ENCODE results near the gene FSCN2. TPM values are rescaled to one million over a fixed set of nuclear protein-coding genes. Genes with fewer than 3 reads are reported as not detected.

Gene FSCN2
- total and polyA plus RNA-seq, 10 of the 15 experiments (the other 5 are each of a cell fraction or from before 2014, with no cell fraction given): 0.12 to 2.1 (median 0.65) TPM; not detected in 3

- 16% methylated on average over 10 of the region's 10 CpGs for WGBS (ENCODE audit: insufficient coverage, insufficient replicate concordance, low lambda C conversion rate, missing lambda C conversion rate)
- BruUV-seq (replicated peaks): no TSS peak
- Histone ChIP-seq H3K9ac (ENCODE audit: control insufficient read depth, insufficient read depth, low read length) (peak overlapping the region; percentile 85; the same call in 1 of the 2 replicates), H3K4me2 (ENCODE audit: control insufficient read depth, insufficient read depth) (peak overlapping the region; percentile 85), H3K79me2 (ENCODE audit: control insufficient read depth, insufficient read depth, low read length) (peaks cover 47% of the 10 kb centered on the region), H3K27me3 (replicated peaks in 1 of 2; ENCODE audit: control insufficient read depth in 2 of 2, insufficient read depth in 2 of 2, low read length in 1 of 2) (no peaks in the 10 kb centered on the region), H3K36me3 (ENCODE audit: control insufficient read depth in 2 of 2, insufficient read depth in 2 of 2, low read length in 1 of 2) (peaks cover 18 to 29% of the 10 kb centered on the region in 2 experiments), H3K4me1 (ENCODE audit: control insufficient read depth, insufficient read depth, low read length) (no peaks in the 10 kb centered on the region), H3K9me3 (replicated peaks; ENCODE audit: control insufficient read depth, insufficient read depth, low read length) (no peaks in the 10 kb centered on the region; the same call in 2 of the 3 replicates), H4K20me1 (ENCODE audit: control insufficient read depth, insufficient read depth) (peaks cover 11% of the 10 kb centered on the region), H2AFZ (ENCODE audit: control insufficient read depth, low read depth, low read length) (no peak overlapping the region), H3K27ac (ENCODE audit: control insufficient read depth, insufficient read depth) (no peak overlapping the region), H3K4me3 (peak overlapping the region; percentile 95)
- in situ Hi-C loops (cut with MboI): no loop called here
- ChIA-PET SMC1A (ENCODE audit: uncharacterized antibody, unreplicated experiment) (interaction anchor here (2.2 kb wide), 1 partner anchor 25 kb away, joined by 9 read pairs; no protein-coding TSS in a partner anchor), CTCF (interaction anchor here (0.7 to 1.7 kb wide), 5 partner anchors 9 to 217 kb away, joined by 3 to 8 read pairs (median 4); no protein-coding TSS in a partner anchor), POLR2A (interaction anchor here (0.6 to 2.4 kb wide), 4 partner anchors 8 to 157 kb away, joined by 3 to 16 read pairs (median 4); partner anchors contain the start of genes CCDC137 and OXLD1), RAD21 (ENCODE audit: unreplicated experiment) (interaction anchor here (0.8 to 1.3 kb wide), 2 partner anchors 11 to 25 kb away, joined by 3 to 4 read pairs; no protein-coding TSS in a partner anchor)
- ATAC-seq (peak; percentile 1; the same call in 1 of the 3 replicates), FAIRE-seq (peak; percentile 83), DNase-seq (ENCODE audit: low read depth, low spot score) (no peak)
- TF ChIP-seq SRF (IDR thresholded peaks at IDR 0.05; ENCODE audit: low read depth in 2 of 2, low read length in 2 of 2): no peak
- peak; percentile 16; the same call in 1 of the 2 replicates for TF ChIP-seq TCF12 (IDR thresholded peaks at IDR 0.05; ENCODE audit: low read depth, low read length)
- TF ChIP-seq, protein P1, sequence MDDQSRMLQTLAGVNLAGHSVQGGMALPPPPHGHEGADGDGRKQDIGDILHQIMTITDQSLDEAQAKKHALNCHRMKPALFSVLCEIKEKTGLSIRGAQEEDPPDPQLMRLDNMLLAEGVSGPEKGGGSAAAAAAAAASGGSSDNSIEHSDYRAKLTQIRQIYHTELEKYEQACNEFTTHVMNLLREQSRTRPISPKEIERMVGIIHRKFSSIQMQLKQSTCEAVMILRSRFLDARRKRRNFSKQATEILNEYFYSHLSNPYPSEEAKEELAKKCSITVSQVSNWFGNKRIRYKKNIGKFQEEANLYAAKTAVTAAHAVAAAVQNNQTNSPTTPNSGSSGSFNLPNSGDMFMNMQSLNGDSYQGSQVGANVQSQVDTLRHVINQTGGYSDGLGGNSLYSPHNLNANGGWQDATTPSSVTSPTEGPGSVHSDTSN (IDR thresholded peaks at IDR 0.05; ENCODE audit: insufficient replicate concordance, low read depth, low read length): peak; percentile 3
- peak; percentile 37; the same call in 1 of the 2 replicates for TF ChIP-seq ZBED1 (IDR thresholded peaks at IDR 0.05; ENCODE audit: borderline replicate concordance)
- TF ChIP-seq POLR2A (IDR thresholded peaks at IDR 0.05; ENCODE audit: low read depth, low read length): peak; percentile 78
- peak; percentile 64 for TF ChIP-seq POLR2AphosphoS5 (IDR thresholded peaks at IDR 0.05; ENCODE audit: low read length)
- TF ChIP-seq CBFB (IDR thresholded peaks at IDR 0.05; ENCODE audit: low read depth): peak; percentile 11; the same call in 1 of the 2 replicates
- TF ChIP-seq TARDBP (IDR thresholded peaks at IDR 0.05; ENCODE audit: borderline replicate concordance): peak; percentile 39; the same call in 1 of the 2 replicates
- no peak for TF ChIP-seq CEBPB (IDR thresholded peaks at IDR 0.05; ENCODE audit: borderline replicate concordance in 1 of 2, low read depth in 2 of 2, low read length in 2 of 2)
- intact Hi-C loops (cut with micrococcal nuclease; ENCODE audit: unreplicated experiment): no loop called here
These were observed 19.5 kb upstream of the FSCN2 start for GRCh38 chr17:81508639-81509206.

Measured in GM12878 (cell line).